CMK (cell line): ENCODE data around the gene ARID1B.

Experiments used
- DNase-seq: peaks from one replicate; pipeline ENCODE4 v3.0.0-alpha.2; 2010; ENCODE audit warnings: low read depth

ARID1B gene

DNA sequence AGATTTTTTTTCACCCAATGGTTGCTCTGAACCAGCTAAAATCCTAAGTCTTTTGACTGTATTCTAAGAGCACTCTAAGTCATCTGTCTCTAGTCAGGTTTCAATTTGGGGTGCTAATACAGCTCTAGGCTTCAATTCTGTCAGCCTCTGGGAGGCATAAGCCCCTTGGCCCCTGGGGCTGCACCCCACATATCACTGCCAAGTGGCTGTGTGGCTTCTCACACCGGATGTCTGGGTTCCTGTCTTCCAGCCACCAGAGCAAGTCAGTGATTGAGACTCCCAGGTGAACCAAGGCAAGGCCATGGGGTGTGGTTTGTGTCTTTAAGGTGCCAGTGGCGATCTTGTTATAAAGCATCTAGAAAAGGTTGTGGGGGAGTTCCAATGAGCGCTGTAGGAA lies 409.6 kb downstream of the ARID1B start:
- DNase-seq, result no peak

DNA sequence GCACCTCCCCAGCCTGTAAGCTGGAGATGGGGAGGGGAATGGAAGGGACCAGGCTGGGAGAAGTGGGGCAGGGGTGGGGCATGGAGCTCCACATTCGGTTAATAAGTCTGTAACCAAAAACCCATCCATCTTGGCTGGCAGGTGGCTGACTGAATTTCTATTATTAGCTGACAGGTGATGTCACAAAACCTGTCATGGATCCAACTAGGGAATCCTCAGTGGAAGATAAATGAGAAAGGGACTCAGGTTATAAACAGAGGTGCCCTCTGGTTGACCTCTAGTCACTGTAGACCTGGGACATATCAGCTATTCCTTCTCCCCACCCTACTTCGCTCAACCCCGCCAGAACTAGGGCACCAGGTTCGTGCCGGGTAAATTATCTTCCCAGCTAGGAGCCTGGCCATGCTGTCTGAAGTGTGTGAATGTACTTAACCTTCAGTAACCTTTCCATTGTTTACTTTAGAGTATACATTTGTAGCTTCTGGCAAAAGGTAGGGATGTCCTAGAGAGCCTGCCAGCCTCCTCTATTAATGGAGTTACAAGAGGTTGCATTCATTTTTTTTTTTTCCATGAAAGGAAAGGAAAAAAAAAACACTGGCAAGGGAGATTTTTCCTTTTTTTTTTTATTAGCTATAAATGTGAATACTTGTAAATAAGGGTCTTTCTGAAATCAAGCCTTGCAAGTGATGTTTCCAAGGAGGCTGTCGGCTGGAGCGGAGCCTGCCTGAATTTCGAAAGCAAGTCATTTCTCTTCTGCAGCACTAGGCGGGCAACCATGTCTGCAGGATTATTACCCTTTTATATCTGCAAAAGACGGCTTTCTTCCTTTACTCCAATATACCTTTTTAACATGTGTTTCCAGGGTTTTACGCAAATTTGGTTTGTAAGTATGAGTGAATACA lies 410.3 kb downstream of the ARID1B start:
- DNase-seq, result no peak

DNA sequence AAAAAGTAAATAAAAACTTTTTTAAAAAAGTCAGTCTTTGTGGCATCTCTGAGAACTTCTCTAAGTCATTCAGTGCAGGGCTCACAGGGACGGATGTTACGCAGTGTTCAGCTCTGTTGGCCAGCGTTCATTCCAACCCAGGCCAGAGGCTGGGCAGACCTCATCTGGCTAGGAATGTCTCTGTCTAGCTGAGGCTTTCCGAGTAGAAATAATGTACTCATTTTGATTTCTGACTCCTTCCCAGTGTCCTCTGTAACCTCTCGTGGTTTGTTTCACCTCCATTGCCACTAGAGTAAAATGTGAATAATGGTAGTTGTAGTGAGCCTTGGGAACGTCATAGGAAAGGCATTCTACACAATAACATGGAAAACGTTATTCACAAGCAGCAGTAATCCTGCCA lies 411.0 kb downstream of the ARID1B start:
- DNase-seq, result no peak

DNA sequence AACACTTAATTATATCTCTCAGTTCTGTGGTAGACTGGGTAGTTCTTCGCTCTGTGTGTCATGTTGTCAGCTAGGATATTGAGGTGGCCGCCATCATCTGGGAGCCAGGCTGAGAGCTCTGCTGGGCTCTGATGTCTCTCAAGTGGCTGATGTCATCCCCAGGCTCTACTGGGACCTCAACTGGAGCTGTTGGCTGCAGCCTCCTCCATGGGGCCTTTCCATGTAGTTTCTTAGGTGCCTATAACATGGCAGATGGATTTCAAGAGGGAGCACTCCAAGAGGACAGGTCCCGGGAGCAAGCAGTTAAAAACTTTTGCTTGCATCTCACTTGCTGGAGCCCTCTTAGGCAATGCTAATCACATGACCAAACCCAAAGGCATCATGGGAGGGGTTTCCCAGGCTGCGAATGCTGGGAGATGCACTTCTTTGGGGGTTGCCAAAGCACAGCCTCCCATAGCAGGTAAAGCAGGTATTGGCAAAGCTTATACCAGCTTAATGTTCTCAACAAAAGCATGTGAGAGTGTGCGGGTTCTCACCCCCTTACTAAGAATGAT lies 416.3 kb downstream of the ARID1B start:
- no peak for DNase-seq

DNA sequence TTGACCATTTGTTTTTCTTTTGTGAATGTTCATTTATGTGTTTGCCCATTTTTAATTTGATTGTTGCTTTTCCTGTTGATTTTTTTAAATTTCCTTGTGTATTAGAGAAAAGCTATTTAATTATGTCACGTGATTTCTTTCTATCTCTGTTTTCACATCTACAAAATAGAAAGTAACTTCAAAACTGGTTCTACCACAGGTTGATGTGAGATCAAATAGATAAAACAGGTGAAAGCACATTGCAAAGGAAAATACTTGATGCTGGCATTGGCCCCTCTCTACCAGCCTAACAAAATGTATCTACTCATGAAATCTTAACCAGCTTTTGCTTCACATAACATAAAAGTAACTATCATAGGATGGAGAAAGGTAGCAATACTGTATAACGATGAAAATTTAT lies 416.9 kb downstream of the ARID1B start:
- DNase-seq, result no peak

DNA sequence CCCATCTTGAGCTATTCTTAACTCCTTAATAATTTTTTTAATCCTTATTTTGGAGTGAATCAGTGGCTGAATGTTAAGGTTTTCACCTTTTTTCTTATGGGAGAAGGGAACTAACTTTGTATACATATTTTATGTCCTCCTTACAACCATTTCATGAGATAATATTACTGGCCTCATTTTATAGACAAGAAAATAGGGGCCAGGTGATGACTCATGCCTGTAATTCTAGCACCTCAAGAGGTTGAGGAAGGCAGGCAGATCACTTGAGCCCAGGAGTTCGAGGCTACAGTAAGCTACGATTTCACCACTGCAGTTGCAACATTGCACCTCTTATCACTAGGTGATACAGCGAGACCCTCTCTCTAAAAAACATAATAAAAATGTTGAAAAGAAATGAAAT lies 417.5 kb downstream of the ARID1B start:
- DNase-seq, result no peak

DNA sequence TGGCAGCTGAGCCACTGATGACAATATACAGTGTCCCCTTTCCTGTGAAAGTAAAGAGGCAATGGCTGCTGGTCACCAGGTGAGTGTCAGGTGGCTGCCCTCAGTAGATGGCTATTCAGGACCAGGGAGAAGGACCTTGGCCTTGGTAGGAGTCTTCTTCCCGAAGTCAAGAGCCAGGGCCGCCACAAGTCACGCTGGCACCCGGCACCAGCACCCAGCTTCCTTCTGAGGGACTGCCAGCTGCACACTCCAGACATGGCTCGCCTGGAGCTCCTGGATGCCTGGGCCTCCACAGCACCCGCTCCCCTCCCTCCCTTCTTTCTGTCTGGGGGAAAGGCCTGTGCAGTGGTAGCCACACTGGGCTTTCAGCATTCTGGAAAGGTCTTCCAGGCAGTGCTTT lies 419.2 kb downstream of the ARID1B start:
- no peak for DNase-seq

DNA sequence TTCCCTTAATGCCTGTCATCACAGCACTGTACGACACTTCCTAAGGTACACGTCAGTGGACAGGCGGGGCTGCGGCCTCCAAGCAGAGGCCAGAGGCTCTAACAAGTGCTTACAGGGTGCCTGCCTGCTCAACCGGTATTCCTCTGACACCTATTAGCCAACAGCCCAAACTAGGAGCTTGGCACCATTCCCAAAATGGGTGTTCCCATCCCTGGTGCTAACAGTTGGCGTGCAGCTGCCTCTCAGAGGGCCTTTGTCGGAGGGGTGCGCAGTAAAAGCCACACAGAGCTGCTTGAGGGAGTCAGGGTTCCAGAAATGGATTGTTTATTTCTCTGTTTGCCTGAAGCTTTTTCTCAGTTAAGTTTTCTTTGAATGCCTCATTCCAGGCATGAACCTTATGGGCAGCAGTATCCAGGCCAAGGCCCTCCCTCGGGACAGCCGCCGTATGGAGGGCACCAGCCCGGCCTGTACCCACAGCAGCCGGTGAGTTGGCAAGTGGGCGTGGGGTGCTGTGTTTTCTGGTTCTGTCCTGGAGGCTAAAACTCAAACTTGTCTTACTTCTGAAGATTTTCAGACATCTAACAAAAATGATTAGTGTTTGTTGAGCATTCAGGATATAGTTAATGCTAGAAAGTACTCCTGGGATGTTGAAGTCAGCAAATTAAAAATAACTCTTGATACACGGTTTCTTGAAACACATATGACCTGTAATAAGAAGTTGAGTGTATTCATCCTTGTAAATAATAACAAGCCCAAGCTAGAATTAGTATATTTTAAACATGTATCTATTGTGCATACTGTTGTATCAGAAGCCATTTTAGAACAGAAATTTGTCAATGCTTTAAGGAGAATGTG lies 421.5 kb downstream of the ARID1B start:
- DNase-seq, result no peak

DNA sequence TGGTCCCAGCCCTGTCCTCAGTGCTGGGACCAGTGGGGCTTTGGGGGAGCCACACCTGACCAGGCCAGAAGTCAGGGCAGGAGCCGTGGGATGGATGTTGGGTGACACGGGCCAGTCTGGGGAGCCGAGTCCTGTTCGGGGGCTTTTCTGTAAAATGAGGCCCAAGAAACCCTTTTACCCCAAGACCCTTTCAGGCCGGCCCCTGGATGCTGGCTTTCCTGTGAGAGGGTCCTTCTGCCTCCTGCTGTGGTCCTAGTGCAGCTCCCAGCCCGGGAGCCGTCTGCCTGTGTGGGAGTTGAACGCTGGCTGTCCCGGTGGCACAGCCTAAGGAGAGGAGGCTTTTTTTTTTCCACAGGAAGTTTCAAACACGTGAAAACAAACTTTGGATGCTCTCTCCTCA lies 422.9 kb downstream of the ARID1B start:
- no peak for DNase-seq

DNA sequence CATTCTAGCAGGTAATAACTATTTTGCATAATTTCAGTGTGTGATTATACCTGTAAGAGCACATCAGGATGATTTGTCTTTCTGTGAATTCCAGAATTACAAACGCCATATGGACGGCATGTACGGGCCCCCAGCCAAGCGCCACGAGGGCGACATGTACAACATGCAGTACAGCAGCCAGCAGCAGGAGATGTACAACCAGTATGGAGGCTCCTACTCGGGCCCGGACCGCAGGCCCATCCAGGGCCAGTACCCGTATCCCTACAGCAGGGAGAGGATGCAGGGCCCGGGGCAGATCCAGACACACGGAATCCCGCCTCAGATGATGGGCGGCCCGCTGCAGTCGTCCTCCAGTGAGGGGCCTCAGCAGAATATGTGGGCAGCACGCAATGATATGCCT lies 423.4 kb downstream of the ARID1B start:
- DNase-seq, result no peak

DNA sequence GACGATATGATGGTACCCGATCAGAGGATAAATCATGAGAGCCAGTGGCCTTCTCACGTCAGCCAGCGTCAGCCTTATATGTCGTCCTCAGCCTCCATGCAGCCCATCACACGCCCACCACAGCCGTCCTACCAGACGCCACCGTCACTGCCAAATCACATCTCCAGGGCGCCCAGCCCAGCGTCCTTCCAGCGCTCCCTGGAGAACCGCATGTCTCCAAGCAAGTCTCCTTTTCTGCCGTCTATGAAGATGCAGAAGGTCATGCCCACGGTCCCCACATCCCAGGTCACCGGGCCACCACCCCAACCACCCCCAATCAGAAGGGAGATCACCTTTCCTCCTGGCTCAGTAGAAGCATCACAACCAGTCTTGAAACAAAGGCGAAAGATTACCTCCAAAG lies 423.9 kb downstream of the ARID1B start:
- DNase-seq, result no peak

DNA sequence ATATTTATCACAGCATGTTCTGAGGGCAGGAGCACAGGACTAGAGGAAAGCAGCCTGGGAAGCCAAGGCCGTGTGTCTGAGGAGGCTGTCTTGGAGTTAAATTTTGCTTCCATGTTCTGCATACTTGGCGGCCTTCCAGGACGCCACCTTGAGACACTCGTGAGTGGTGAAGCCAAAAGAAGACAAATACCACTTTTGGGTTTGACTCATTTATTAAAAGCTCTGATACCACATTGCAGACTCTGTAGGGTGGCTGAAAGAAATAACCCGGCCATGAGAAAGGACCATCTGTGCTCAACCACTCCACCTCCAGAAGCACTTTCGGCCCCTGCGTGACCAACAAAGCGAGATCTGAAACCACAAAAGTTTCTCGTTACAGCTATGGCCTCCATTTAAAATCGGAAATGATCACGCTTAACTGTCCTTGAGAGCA lies 426.1 kb downstream of the ARID1B start:
- DNase-seq, result no peak

DNA sequence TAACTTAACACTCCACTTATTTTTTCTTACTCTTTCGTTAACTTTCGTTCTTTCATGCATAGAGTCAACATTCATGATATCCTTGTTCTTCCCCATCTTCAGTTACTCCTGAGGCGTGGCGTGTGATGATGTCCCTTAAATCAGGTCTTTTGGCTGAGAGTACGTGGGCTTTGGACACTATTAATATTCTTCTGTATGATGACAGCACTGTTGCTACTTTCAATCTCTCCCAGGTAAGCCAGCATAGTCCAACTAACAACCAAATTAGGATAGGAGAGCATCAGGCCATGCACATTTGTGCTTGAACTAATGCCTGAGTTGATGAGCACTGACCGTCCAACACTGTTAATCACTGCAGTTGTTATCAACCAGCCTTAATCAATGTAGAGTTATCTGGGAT lies 426.6 kb downstream of the ARID1B start:
- no peak for DNase-seq

DNA sequence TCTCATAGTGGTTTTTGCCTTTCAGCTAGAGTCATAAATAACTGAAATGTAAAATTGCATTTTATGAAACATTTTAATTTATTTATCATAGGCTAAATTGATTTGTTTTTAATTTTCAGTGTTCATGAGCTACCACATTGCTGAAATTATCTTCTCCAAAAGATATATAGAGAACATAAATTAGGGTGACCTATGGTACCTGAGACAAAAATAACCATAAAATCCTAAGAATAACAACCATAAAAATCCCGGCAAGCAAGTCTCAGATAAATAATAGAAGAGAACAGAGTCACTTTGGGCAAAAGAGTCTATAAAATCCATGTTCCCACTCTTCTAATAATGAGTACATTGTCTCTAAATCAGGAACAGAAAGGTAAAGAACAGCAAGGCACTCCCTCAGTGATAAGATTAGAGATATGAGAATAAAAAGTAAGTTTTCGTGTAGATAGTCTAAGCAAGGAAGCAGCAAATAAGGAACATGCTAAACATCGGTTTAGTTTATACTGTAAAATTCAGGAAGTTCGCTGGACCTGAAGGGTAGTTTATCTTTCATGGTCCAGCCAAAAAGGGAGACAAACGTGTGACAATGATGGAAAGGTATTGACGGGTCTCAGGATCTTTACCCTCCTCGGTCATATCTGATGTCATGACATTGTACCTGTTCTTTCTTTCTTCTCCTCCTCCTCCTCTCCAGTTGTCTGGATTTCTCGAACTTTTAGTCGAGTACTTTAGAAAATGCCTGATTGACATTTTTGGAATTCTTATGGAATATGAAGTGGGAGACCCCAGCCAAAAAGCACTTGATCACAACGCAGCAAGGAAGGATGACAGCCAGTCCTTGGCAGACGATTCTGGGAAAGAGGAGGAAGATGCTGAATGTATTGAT lies 428.5 kb downstream of the ARID1B start:
- no peak for DNase-seq

DNA sequence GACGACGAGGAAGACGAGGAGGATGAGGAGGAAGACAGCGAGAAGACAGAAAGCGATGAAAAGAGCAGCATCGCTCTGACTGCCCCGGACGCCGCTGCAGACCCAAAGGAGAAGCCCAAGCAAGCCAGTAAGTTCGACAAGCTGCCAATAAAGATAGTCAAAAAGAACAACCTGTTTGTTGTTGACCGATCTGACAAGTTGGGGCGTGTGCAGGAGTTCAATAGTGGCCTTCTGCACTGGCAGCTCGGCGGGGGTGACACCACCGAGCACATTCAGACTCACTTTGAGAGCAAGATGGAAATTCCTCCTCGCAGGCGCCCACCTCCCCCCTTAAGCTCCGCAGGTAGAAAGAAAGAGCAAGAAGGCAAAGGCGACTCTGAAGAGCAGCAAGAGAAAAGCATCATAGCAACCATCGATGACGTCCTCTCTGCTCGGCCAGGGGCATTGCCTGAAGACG lies 429.2 kb downstream of the ARID1B start:
- DNase-seq, result no peak

DNA sequence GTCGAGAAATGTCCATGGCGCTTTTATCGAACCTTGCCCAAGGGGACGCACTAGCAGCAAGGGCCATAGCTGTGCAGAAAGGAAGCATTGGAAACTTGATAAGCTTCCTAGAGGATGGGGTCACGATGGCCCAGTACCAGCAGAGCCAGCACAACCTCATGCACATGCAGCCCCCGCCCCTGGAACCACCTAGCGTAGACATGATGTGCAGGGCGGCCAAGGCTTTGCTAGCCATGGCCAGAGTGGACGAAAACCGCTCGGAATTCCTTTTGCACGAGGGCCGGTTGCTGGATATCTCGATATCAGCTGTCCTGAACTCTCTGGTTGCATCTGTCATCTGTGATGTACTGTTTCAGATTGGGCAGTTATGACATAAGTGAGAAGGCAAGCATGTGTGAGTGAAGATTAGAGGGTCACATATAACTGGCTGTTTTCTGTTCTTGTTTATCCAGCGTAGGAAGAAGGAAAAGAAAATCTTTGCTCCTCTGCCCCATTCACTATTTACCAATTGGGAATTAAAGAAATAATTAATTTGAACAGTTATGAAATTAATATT lies 430.4 kb downstream of the ARID1B start:
- DNase-seq, result no peak

DNA sequence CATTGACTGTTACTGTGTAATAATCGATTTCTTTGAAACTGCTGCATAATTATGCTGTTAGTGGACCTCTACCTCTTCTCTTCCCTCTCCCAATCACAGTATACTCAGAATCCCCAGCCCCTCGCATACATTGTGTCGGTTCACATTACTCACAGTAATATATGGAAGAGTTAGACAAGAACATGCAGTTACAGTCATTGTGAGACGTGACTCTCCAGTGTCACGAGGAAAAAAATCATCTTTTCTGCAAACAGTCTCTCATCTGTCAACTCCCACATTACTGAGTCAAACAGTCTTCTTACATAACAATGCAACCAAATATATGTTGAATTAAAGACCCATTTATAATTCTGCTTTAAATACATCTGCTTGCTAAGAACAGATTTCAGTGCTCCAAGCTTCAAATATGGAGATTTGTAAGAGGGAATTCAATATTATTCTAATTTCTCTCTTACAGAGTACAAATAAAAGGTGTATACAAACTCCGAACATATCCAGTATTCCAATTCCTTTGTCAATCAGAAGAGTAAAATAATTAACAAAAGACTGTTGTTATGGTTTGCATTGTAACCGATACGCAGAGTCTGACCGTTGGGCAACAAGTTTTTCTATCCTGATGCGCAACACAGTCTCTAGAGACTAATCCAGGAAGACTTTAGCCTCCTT lies 432.8 kb downstream of the ARID1B start:
- no peak for DNase-seq

DNA sequence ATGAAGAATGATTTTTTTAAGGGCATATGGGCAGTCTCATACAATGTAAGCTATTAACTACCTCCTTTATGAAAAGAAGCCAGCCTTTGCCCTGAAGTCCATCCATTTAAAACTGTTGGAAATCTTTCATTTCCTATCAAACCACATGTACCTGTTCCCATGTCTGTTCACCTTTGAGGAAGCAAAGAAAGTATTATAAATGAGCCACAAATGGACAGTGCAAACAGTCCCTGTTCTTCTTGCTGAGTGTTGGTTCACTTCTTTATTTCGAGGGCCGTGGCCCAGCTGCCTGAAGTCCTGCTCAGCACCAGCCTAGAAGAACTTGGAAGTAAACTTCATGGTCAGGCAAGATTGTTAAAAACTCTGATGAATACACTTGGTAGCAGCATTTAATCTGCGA lies 433.8 kb downstream of the ARID1B start:
- no peak for DNase-seq

DNA sequence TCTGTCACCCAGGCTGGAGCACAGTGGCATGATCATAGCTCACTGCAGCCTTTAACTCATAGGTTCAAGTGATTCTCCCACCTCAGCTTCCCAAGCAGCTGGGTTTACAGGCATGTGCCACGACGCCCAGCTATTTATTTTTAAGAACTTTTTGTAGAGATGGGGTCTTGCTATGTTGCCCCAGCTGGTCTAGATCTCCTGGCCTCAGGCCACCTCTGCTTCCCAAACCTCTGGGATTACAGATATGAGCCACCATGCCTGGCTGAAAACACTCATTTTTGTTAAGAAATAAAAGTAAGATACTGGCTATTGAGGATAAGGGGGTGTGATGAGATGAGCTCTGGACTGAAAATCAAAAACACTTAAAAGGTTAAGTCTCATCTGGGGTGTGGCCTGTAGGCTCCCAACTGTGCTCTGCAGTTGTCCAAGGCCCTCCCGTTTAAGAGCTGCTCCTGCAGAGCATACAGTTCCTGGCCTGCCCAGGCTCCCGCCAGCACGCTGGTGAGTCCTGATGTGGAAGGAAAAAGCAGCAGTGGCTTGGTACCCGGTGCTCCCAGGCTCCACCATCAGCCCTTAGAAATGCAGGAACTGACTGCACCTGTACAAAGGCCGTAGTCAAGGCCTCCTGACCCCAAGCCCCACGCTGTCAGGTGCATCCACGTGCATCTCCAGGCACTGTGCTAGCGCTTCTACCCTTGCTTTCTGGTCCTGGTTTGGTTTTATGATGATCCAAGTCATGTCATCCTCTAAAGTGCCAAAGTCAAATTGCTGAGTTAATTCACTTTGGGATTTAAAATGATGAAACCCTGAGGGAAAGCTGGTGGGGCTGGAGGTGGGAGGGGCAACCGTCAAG lies 434.7 kb downstream of the ARID1B start:
- no peak for DNase-seq

DNA sequence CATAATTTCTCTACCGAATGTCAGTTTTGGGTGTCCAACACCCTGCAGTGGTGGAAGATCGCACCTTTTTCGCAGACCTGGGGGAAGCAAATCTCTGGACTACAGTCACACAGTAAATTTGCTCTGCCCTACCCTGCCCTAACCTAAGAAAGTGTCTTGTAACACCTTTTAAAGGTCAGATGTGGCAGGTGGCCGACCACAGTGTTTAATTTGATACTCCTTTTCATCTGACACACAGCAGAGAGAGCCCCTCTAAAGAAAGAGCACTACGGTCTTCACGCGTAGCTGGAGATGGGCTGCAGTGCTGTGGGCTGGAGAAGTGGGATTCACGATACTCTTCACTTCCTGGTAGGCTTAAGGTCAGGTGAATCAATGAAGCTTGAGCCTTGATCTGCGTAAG lies 436.2 kb downstream of the ARID1B start:
- DNase-seq, result no peak
